GM19438 (cell line): ENCODE data around the gene ARHGAP9.
A peak's percentile ranks its signal among the peaks of the same experiment; 100 is the strongest.
"Not testable (repeated sequence)": the region's sequence is repeated elsewhere in the genome, so short reads cannot be mapped to it uniquely, and the experiment has no call there.

Source experiments
- ATAC-seq: cut with Tn5 transposase; IDR thresholded peaks from one replicate; pipeline ENCODE4 v1.9.1; 2021; ENCODE audit warnings: low read depth; ENCODE audit not compliant: unreplicated experiment

ARHGAP9 gene

DNA sequence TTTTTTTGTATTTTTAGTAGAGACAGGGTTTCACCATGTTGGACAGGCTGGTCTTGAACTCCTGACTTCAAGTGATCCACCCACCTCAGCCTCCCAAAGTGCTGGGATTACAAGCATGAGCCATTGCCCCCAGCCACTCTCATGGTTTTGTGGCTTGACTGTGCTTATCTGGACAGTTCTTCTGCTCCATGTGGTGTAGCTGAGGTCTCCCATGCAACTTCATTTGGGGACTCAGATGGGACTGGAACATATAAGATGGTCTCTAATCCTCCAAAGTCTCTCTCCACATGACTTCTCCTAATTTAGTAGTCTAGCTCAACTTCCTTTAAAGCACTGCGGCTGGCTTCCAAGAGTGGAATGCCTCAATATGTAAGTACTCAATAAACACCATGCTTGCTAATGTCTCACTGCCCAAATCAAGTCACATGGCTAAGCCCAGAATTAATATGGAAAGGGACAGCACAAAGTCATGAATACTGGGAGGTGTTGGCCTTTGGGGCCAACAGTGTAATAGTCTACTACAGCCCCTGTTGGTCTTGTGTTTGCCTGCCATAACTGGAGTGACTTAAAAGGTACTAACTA, 37.7 kb downstream of the ARHGAP9 start:
- no peak for ATAC-seq

DNA sequence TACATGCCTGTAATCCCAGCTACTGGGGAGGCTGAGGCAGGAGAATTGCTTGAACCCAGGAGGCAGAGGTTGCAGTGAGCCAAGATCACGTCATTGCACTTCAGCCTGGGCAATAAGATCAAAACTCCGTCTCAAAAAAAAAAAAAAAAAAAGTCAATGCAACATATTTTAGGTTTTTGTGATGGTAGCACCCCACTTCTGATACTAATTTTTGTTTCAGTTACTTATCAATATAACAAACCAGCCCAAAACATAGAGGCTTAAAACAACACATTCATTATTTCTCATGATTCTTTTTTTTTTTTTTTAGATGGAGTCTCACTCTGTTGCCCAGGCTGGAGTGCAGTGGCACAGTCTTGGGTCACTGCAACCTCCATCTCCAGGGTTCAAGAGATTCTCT, 38.3 kb downstream of the ARHGAP9 start:
- ATAC-seq = not testable (repeated sequence)

GRCh38 chr12:57439762-57440266, 39.9 kb downstream of the ARHGAP9 start:
- no peak for ATAC-seq

DNA sequence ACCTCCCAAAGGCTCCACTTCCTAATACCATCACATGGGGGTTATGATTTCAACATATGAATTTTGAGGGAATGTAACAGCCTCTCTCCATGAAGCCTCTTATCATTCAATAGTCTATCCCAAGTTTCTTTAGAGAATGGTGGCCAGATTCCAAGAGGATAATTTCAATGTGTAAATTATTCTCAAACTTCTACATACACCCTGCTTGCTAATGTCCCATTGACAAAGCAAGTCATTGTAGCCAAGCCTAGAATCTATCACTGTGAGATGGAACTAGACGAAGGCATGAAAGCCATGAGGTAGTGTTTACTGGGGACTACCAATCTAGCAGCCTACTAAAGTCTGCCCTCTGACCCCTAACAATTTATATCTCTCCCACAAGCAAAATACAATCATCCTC, 41.3 kb downstream of the ARHGAP9 start:
- no peak for ATAC-seq

DNA sequence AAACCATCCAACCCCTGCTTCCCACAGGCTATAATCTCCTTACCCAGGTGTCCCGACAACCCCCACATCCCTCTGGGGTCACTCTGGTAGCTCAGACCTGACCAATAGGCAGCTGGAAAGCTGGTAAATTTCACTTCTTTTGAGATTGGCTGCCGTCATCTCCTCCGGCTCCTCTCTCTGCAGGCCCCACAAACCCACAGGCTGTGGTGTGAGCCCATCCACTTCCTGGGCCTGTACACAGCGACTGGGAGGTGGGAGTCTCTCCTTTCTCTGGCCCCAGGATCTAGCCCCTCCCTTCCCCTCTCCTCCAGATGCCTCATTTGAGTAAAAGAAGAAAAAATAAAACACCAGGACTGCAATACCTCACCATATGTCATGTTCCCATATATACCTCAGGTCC, 44.4 kb downstream of the ARHGAP9 start:
- no peak for ATAC-seq

- no peak for ATAC-seq
These were observed 45.0 kb downstream of the ARHGAP9 start, which contains the start of gene INHBC for GRCh38 chr12:57434517-57435223. TSS of gene INHBC (plus strand) at chr12:57434784. CDS start at chr12:57434887, 103 bp downstream.

DNA sequence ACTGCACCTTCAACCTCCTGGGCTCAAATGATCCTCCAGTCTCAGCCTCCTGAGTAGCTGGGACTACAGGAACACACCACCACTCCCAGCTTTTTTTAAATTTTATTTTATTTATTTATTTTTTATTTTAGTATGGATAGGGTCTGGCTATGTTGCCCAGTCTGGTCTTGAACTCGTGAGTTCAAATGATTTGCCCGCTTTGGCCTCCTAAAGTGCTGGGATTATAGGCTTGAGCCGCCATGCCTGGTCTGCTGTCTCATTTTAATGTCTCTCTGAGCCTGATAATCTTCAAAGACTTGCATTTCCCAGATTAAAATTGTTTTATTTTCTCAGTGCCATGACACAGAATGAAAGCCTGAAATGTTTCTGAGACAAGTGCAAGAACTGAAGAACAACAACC, 46.3 kb downstream of the ARHGAP9 start:
- ATAC-seq = no peak

- ATAC-seq = no peak
These were observed 47.9 kb downstream of the ARHGAP9 start for GRCh38 chr12:57431654-57432188.

DNA sequence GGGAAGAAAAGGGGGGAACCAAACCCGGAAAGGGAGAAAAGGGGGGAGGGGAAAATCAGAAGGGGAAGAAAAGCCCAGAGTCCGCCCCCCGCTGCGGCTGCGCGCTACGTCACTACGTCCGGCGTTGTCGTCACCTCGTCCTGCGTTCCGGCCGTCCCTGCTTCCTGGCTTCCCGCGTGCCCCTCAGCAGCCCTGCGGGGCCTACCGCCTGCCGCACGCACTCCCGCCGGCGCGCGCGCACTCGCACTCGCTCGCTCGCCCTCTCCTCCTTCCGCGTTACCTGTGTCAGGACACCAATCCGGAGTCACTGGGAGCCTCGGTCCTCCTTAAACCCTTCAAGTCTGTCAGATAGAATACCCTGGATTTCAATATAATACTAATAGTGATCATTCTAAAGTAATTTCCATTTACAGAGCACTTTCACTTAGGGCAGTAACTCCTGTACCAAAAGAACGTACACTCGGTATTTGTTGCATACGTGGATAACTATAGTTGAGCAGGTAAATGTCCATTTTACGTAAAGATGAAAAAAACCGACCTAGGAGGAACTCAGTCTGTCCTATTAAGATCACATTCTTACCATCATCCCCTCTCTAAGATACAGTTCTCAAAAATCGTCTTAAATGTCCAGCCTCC, 48.6 kb downstream of the ARHGAP9 start, which contains the start of gene R3HDM2:
TSS of gene R3HDM2 (minus strand) at position 113 of the 636 bp plus-strand sequence. CDS start 120,615 bp downstream, outside the sequence.
- ATAC-seq = peak; percentile 90

DNA sequence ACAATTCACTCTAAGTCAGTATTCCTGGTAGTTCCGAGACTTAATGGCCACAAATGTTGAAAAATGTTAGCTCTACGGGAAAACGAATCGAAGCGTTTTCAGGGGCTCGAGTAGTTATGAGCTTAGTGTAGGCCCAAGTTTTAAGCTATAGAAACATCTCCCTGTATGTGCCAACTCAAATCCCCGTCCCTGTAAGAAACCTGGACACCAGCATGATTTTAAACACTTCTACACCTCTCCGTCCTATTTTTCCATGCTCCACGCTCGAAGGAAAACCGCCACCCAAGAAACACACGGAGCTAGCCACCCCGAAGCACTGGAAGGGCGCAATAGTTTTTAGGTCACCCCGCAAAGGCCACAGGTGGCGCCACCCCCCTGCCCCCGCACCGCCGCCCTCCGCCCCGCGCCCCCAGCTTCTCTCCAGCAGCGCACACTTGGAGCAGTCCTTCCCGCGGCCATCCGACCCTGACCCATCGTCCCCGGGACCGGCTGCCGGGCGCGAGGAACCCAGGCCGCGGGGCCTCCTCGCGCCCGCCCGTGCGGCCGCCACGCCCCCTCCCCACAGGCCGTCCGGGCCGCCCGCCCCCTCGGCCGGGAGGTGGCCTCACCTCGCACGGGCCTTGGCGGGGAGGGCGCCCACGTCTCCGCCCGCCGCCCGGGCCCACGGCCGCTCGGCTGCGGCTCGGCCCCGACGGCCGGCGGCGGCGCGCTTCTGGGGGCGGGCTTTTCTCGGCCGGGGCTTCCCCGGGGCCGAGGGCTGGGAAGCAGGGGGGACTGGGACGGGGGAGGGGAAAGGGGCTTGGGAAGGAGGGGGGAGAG, 49.3 kb downstream of the ARHGAP9 start:
- ATAC-seq = peak; percentile 51

GRCh38 chr12:57429473-57430111, 50.1 kb downstream of the ARHGAP9 start:
- no peak for ATAC-seq

DNA sequence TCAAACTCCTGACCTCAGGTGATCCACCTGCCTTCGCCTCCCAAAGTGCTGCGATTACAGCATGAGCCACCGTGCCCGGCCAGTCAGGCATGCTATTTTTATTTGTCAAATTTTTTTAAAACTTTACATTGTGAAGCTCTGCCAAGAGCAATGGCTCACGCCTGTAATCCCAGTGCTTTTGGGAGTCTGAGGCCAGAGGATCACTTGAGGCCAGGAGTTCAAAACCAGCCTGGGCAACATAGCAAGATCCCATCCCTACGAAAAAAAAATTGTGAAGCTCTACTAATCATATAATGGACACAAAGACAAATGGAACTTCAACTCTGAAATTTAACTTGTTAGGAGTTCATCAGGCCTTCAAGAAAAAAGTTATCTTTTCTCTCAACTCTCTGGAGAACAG, 50.7 kb downstream of the ARHGAP9 start:
- ATAC-seq = no peak

DNA sequence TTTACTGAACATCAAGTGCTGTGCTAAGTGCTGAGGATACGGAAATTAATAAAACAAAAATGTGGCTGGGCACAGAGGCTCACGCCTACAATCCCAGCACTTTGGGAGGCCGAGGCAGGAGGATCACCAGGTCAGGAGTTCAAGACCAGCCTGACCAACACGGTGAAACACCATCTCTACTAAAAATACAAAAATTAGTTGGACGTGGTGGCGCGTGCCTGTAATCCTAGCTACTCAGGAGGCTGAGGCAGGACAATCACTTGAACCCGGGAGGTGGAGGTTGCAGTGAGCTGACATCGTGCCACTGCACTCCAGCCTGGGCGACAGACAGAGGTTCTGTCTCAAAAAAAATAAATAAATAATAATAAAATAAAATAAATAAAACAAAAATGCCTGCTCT, 52.7 kb downstream of the ARHGAP9 start:
- not testable (repeated sequence) for ATAC-seq
